Measurements from ENCODE around the gene OR9A2.

OR9A2 gene

GRCh38 chr7:143027032-143027431, at the start of gene OR9A2:
TSS of gene OR9A2 (minus strand) at chr7:143027132. CDS start at chr7:143027132, 0 bp downstream.
- no peak for DNase-seq (ENCODE audit: extremely low read depth in 1 of 2, low read depth in 1 of 2)

- DNase-seq (ENCODE audit: extremely low read depth in 1 of 2, low read depth in 1 of 2): no peak
Measured at GRCh38 chr7:143074141-143074540, 47.2 kb upstream of the OR9A2 start.

- no peak for DNase-seq (ENCODE audit: extremely low read depth in 1 of 2, low read depth in 1 of 2)
Measured at GRCh38 chr7:143073556-143073955, 46.6 kb upstream of the OR9A2 start.

- no peak for DNase-seq (ENCODE audit: extremely low read depth in 1 of 2, low read depth in 1 of 2)
Measured at GRCh38 chr7:143069912-143070500, 43.1 kb upstream of the OR9A2 start.

- no peak for DNase-seq (ENCODE audit: extremely low read depth in 1 of 2, low read depth in 1 of 2)
Measured at GRCh38 chr7:143068446-143068845, 41.5 kb upstream of the OR9A2 start.

GRCh38 chr7:143063741-143064140, 36.8 kb upstream of the OR9A2 start:
- no peak for DNase-seq (ENCODE audit: extremely low read depth in 1 of 2, low read depth in 1 of 2)

- no peak for DNase-seq (ENCODE audit: extremely low read depth in 1 of 2, low read depth in 1 of 2)
Measured at GRCh38 chr7:143055754-143056153, 28.8 kb upstream of the OR9A2 start.

- DNase-seq (ENCODE audit: extremely low read depth in 1 of 2, low read depth in 1 of 2): no peak
Measured at GRCh38 chr7:143054621-143055020, 27.7 kb upstream of the OR9A2 start.

GRCh38 chr7:143052041-143052440, 25.1 kb upstream of the OR9A2 start, which contains the start of gene OR6V1:
TSS of gene OR6V1 (plus strand) at chr7:143052341. CDS start at chr7:143052341, 0 bp downstream.
- no peak for DNase-seq (ENCODE audit: extremely low read depth in 1 of 2, low read depth in 1 of 2)

GRCh38 chr7:143050931-143051330, 24.0 kb upstream of the OR9A2 start:
- no peak for DNase-seq (ENCODE audit: extremely low read depth in 1 of 2, low read depth in 1 of 2)

GRCh38 chr7:143049362-143049761, 22.4 kb upstream of the OR9A2 start:
- no peak for DNase-seq (ENCODE audit: extremely low read depth in 1 of 2, low read depth in 1 of 2)

GRCh38 chr7:143048827-143049226, 21.9 kb upstream of the OR9A2 start:
- DNase-seq (ENCODE audit: extremely low read depth in 1 of 2, low read depth in 1 of 2): no peak

- DNase-seq (ENCODE audit: extremely low read depth in 1 of 2, low read depth in 1 of 2): no peak
Measured at GRCh38 chr7:143047326-143047725, 20.4 kb upstream of the OR9A2 start.

GRCh38 chr7:143046426-143046851, 19.5 kb upstream of the OR9A2 start:
- DNase-seq (ENCODE audit: extremely low read depth in 1 of 2, low read depth in 1 of 2): no peak

GRCh38 chr7:143043391-143043790, 16.5 kb upstream of the OR9A2 start:
- no peak for DNase-seq (ENCODE audit: extremely low read depth in 1 of 2, low read depth in 1 of 2)

GRCh38 chr7:143042790-143043271, 15.9 kb upstream of the OR9A2 start:
- no peak for DNase-seq (ENCODE audit: extremely low read depth in 1 of 2, low read depth in 1 of 2)

- no peak for DNase-seq (ENCODE audit: extremely low read depth in 1 of 2, low read depth in 1 of 2)
Measured at GRCh38 chr7:143042159-143042789, 15.3 kb upstream of the OR9A2 start.

GRCh38 chr7:143041346-143041745, 14.4 kb upstream of the OR9A2 start:
- no peak for DNase-seq (ENCODE audit: extremely low read depth in 1 of 2, low read depth in 1 of 2)

GRCh38 chr7:143040209-143040715, 13.3 kb upstream of the OR9A2 start:
- DNase-seq (ENCODE audit: extremely low read depth in 1 of 2, low read depth in 1 of 2): no peak

- DNase-seq (ENCODE audit: extremely low read depth in 1 of 2, low read depth in 1 of 2): no peak
Measured at GRCh38 chr7:143038635-143039034, 11.7 kb upstream of the OR9A2 start.

GRCh38 chr7:143027683-143028082, 751 bp upstream of the OR9A2 start:
- no peak for DNase-seq (ENCODE audit: extremely low read depth in 1 of 2, low read depth in 1 of 2)

- no peak for DNase-seq (ENCODE audit: extremely low read depth in 1 of 2, low read depth in 1 of 2)
Measured at GRCh38 chr7:143025371-143025770, 1.6 kb downstream of the OR9A2 start.
